OCI-LY1 (cell line): ENCODE data around the gene SCNN1B.

ENCODE experiments used
- EZH2 ChIP-seq: fragments of 200-600 bp; sonication (generic), shearing (Covaris generic); IDR thresholded peaks from 2 replicates; pipeline ENCODE4 v1.8.0; 2017; ENCODE audit warnings: borderline replicate concordance, mixed run types, mild to moderate bottlenecking, antibody characterized with exemption, low read length, moderate library complexity, mixed read lengths
- TF ChIP-seq, protein P1 (sequence below): fragments of 200-600 bp; sonication (generic), shearing (Covaris generic); IDR thresholded peaks from 2 replicates; pipeline ENCODE4 v1.5.1; 2017; ENCODE audit warnings: mild to moderate bottlenecking, antibody characterized with exemption, low read length, moderate library complexity, mixed read lengths

- TF ChIP-seq, protein P1, sequence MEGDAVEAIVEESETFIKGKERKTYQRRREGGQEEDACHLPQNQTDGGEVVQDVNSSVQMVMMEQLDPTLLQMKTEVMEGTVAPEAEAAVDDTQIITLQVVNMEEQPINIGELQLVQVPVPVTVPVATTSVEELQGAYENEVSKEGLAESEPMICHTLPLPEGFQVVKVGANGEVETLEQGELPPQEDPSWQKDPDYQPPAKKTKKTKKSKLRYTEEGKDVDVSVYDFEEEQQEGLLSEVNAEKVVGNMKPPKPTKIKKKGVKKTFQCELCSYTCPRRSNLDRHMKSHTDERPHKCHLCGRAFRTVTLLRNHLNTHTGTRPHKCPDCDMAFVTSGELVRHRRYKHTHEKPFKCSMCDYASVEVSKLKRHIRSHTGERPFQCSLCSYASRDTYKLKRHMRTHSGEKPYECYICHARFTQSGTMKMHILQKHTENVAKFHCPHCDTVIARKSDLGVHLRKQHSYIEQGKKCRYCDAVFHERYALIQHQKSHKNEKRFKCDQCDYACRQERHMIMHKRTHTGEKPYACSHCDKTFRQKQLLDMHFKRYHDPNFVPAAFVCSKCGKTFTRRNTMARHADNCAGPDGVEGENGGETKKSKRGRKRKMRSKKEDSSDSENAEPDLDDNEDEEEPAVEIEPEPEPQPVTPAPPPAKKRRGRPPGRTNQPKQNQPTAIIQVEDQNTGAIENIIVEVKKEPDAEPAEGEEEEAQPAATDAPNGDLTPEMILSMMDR = no peak
- TF ChIP-seq EZH2 = no peak
These were observed 65.9 kb downstream of the SCNN1B start for GRCh38 chr16:23367988-23368387.
